CD4-positive, alpha-beta T cell treated with Interleukin-15 for 4 hours (primary cell): ENCODE measurements around the gene ARL3.
"Not testable (repeated sequence)": the region's sequence is repeated elsewhere in the genome, so short reads cannot be mapped to it uniquely, and the experiment has no call there.

ENCODE experiments used
- DNase-seq: peaks from one replicate; pipeline ENCODE4 v3.0.0-alpha.2; 2020; ENCODE audit warnings: low spot score

Gene ARL3

GRCh38 chr10:102735065-102735562 lies 20.9 kb upstream of the ARL3 start:
- DNase-seq, result no peak

- DNase-seq, result no peak
Observed at GRCh38 chr10:102732661-102733060, 18.5 kb upstream of the ARL3 start.

- DNase-seq, result no peak
Observed at GRCh38 chr10:102731222-102731800, 17.1 kb upstream of the ARL3 start.

GRCh38 chr10:102729029-102730026 lies 15.1 kb upstream of the ARL3 start:
- peak; percentile 50 for DNase-seq

- no peak for DNase-seq
Observed at GRCh38 chr10:102727037-102727818, 13.0 kb upstream of the ARL3 start.

- no peak for DNase-seq
Observed at GRCh38 chr10:102726274-102726673, 12.1 kb upstream of the ARL3 start.

GRCh38 chr10:102723989-102724388 lies 9.8 kb upstream of the ARL3 start:
- no peak for DNase-seq

GRCh38 chr10:102721954-102722353 lies 7.8 kb upstream of the ARL3 start:
- no peak for DNase-seq

- no peak for DNase-seq
Observed at GRCh38 chr10:102720775-102721301, 6.6 kb upstream of the ARL3 start.

GRCh38 chr10:102720337-102720736 lies 6.1 kb upstream of the ARL3 start:
- no peak for DNase-seq

- no peak for DNase-seq
Observed at GRCh38 chr10:102718220-102718619, 4.0 kb upstream of the ARL3 start.

- DNase-seq, result not testable (repeated sequence)
Observed at GRCh38 chr10:102716900-102717565, 2.8 kb upstream of the ARL3 start.

- no peak for DNase-seq
Observed at GRCh38 chr10:102715880-102716279, 1.7 kb upstream of the ARL3 start.

GRCh38 chr10:102714621-102715455 lies 641 bp upstream of the ARL3 start, which contains the start of gene SFXN2:
TSS of gene SFXN2 (plus strand) at chr10:102714636. CDS start at chr10:102726637, 12,001 bp downstream.
- DNase-seq, result peak; percentile 49

GRCh38 chr10:102713539-102713813 lies 721 bp downstream of the ARL3 start:
- no peak for DNase-seq

- no peak for DNase-seq
Observed at GRCh38 chr10:102712843-102713538, 1.2 kb downstream of the ARL3 start.

GRCh38 chr10:102712089-102712488 lies 2.1 kb downstream of the ARL3 start:
- DNase-seq, result no peak

GRCh38 chr10:102710609-102711008 lies 3.6 kb downstream of the ARL3 start:
- DNase-seq, result no peak

GRCh38 chr10:102705531-102705930 lies 8.7 kb downstream of the ARL3 start:
- DNase-seq, result no peak

GRCh38 chr10:102704915-102705314 lies 9.3 kb downstream of the ARL3 start:
- DNase-seq, result no peak
